NK-92 treated with Interleukin-12 subunit alpha and Interleukin-12 subunit beta, amount 100 ng/mL, for 24 hours (cell line): ENCODE data around the gene SBK2.
"Not testable (repeated sequence)": the region's sequence is repeated elsewhere in the genome, so short reads cannot be mapped to it uniquely, and the experiment has no call there.

ENCODE experiments used
- DNase-seq: peaks from one replicate; lab custom pipeline; 2025; lab: John Stamatoyannopoulos, UW

The SBK2 gene

GRCh38 chr19:55535173-55535964, 1.6 kb downstream of the SBK2 start:
- DNase-seq = no peak

GRCh38 chr19:55534280-55534679, 2.7 kb downstream of the SBK2 start:
- not testable (repeated sequence) for DNase-seq

GRCh38 chr19:55530996-55531395, 5.9 kb downstream of the SBK2 start:
- DNase-seq = no peak

- DNase-seq = no peak
These were observed 7.2 kb downstream of the SBK2 start for GRCh38 chr19:55529636-55530234.

GRCh38 chr19:55528030-55528803, 8.7 kb downstream of the SBK2 start:
- no peak for DNase-seq

- DNase-seq = no peak
These were observed 9.5 kb downstream of the SBK2 start for GRCh38 chr19:55527197-55528029.

GRCh38 chr19:55526216-55527196, 10.4 kb downstream of the SBK2 start:
- DNase-seq = no peak

GRCh38 chr19:55525289-55526101, 11.4 kb downstream of the SBK2 start:
- no peak for DNase-seq

GRCh38 chr19:55520691-55521292, 16.1 kb downstream of the SBK2 start:
- no peak for DNase-seq

- no peak for DNase-seq
These were observed 17.3 kb downstream of the SBK2 start for GRCh38 chr19:55519451-55520311.

- DNase-seq = peak; percentile 79
These were observed 19.9 kb downstream of the SBK2 start for GRCh38 chr19:55516878-55517620.

GRCh38 chr19:55508120-55508519, 28.8 kb downstream of the SBK2 start:
- no peak for DNase-seq

- no peak for DNase-seq
These were observed 32.0 kb downstream of the SBK2 start for GRCh38 chr19:55504981-55505380.

GRCh38 chr19:55504252-55504603, 32.7 kb downstream of the SBK2 start:
- no peak for DNase-seq

GRCh38 chr19:55503502-55504251, 33.3 kb downstream of the SBK2 start:
- DNase-seq = peak; percentile 92

- DNase-seq = no peak
These were observed 33.8 kb downstream of the SBK2 start for GRCh38 chr19:55503157-55503501.
